ENCODE measurements around the gene POLD2.

- TF ChIP-seq, protein P1, sequence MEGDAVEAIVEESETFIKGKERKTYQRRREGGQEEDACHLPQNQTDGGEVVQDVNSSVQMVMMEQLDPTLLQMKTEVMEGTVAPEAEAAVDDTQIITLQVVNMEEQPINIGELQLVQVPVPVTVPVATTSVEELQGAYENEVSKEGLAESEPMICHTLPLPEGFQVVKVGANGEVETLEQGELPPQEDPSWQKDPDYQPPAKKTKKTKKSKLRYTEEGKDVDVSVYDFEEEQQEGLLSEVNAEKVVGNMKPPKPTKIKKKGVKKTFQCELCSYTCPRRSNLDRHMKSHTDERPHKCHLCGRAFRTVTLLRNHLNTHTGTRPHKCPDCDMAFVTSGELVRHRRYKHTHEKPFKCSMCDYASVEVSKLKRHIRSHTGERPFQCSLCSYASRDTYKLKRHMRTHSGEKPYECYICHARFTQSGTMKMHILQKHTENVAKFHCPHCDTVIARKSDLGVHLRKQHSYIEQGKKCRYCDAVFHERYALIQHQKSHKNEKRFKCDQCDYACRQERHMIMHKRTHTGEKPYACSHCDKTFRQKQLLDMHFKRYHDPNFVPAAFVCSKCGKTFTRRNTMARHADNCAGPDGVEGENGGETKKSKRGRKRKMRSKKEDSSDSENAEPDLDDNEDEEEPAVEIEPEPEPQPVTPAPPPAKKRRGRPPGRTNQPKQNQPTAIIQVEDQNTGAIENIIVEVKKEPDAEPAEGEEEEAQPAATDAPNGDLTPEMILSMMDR (IDR thresholded peaks at IDR 0.05; ENCODE audit: control extremely low read depth in 1 of 3, insufficient read depth in 1 of 3, low read depth in 1 of 3, low read length in 3 of 3): no peak
- TF ChIP-seq EZH2 (IDR thresholded peaks at IDR 0.05; ENCODE audit: low read depth, low read length, severe bottlenecking) (no peak), RFX5 (IDR thresholded peaks at IDR 0.05; ENCODE audit: borderline replicate concordance, low read depth, low read length) (no peak), POLR2A (IDR thresholded peaks at IDR 0.05; ENCODE audit: control extremely low read depth in 1 of 2, low read depth in 2 of 2, low read length in 2 of 2) (no peak), SP2 (IDR thresholded peaks at IDR 0.05; ENCODE audit: low read length) (no peak), HDAC6 (IDR thresholded peaks at IDR 0.05; ENCODE audit: low read depth, low read length) (no peak), GABPA (IDR thresholded peaks at IDR 0.05; ENCODE audit: borderline replicate concordance, insufficient read depth, low read length) (no peak), TAF1 (IDR thresholded peaks at IDR 0.05; ENCODE audit: low read depth, low read length) (no peak), E2F6 (IDR thresholded peaks at IDR 0.05) (no peak)
Observed at GRCh38 chr7:44087911-44088838, 35.2 kb downstream of the POLD2 start.

Data from H1 (cell line).